ENCODE data around the gene LYPD5. TPM values are rescaled to one million over a fixed set of nuclear protein-coding genes. Genes with fewer than 3 reads are reported as not detected.

Gene LYPD5
- total RNA-seq, 2 donors from 2014 or later = 2.5 to 4.0 TPM

Other genes starting within 250 kb of the LYPD5 start
- 10 to 100 TPM; 13.7 to 14.2 TPM for gene XRCC1, start 226.9 kb downstream of the LYPD5 start, total RNA-seq
- gene PINLYP, start 226.6 kb downstream of the LYPD5 start, total RNA-seq = 10 to 100 TPM in 1 of 2 donors, 1 to 10 TPM in 1; 9.1 to 12.8 TPM
- 10 to 100 TPM; 19.2 to 21.0 TPM for gene IRGQ, start 206.3 kb downstream of the LYPD5 start, total RNA-seq
- gene ZNF576, start 205.9 kb downstream of the LYPD5 start, total RNA-seq = 10 to 100 TPM in 1 of 2 donors, 1 to 10 TPM in 1; 8.9 to 13.2 TPM
- gene SRRM5, start 190.4 kb downstream of the LYPD5 start, total RNA-seq = under 1 TPM; 0.23 to 0.38 TPM
- gene ZNF428, start 182.8 kb downstream of the LYPD5 start, total RNA-seq = 10 to 100 TPM; 22.9 to 29.2 TPM
- 1 to 10 TPM; 3.3 to 4.0 TPM for gene CADM4, start 162.6 kb downstream of the LYPD5 start, total RNA-seq
- 10 to 100 TPM; 35.2 to 45.4 TPM for gene PLAUR, start 132.3 kb downstream of the LYPD5 start, total RNA-seq
- not detected for gene IRGC, start 86.4 kb downstream of the LYPD5 start, total RNA-seq
- gene SMG9, start 47.5 kb downstream of the LYPD5 start, total RNA-seq = 10 to 100 TPM; 35.3 to 40.4 TPM
- 1 to 10 TPM; 4.0 to 5.8 TPM for gene KCNN4, start 21.5 kb downstream of the LYPD5 start, total RNA-seq
- 1 to 10 TPM; 9.7 to 9.8 TPM for gene ZNF283, start 24.9 kb upstream of the LYPD5 start, total RNA-seq
- gene ZNF404, start 81.5 kb upstream of the LYPD5 start, total RNA-seq = 1 to 10 TPM; 2.1 to 3.4 TPM
- gene ZNF45, start 132.8 kb upstream of the LYPD5 start, total RNA-seq = 10 to 100 TPM; 11.5 to 14.4 TPM
- gene ZNF221, start 148.8 kb upstream of the LYPD5 start, total RNA-seq = 1 to 10 TPM; 4.4 to 7.4 TPM
- 1 to 10 TPM; 5.0 to 6.7 TPM for gene ZNF155, start 181.7 kb upstream of the LYPD5 start, total RNA-seq
- 1 to 10 TPM; 3.6 to 3.9 TPM for gene ZNF230, start 200.5 kb upstream of the LYPD5 start, total RNA-seq
- 1 to 10 TPM; 3.5 to 4.1 TPM for gene ZNF222, start 222.9 kb upstream of the LYPD5 start, total RNA-seq
- gene ZNF223, start 249.6 kb upstream of the LYPD5 start, total RNA-seq = 1 to 10 TPM; 2.8 to 3.7 TPM

Data from posterior vena cava (tissue), 2 donors.